Hepatocyte (in vitro differentiated cells): Measurements from ENCODE around the gene ACIN1.

Source experiments
- CTCF ChIP-seq: fragments of 200-600 bp; sonication (generic); IDR thresholded peaks from 2 replicates; pipeline ENCODE4 v1.5.1; 2016; ENCODE audit warnings: antibody characterized with exemption, mild to moderate bottlenecking; ENCODE audit not compliant: poor library complexity
- EZH2phosphoT487 ChIP-seq: fragments of 200-600 bp; sonication (generic); IDR thresholded peaks from one replicate; pipeline ENCODE4 v1.6.1; 2018; ENCODE audit warnings: antibody characterized with exemption, mild to moderate bottlenecking, low read depth, moderate library complexity; ENCODE audit not compliant: unreplicated experiment, severe bottlenecking

GRCh38 chr14:23066368-23066767 is 28.6 kb downstream of the ACIN1 start:
- no peak for TF ChIP-seq EZH2phosphoT487
- no peak for TF ChIP-seq CTCF
